Measurements from ENCODE around the gene GJC3. TPM values are rescaled to one million over a fixed set of nuclear protein-coding genes. Genes with fewer than 3 reads are reported as not detected.
A peak's percentile ranks its signal among the peaks of the same experiment; 100 is the strongest.

The GJC3 gene
- total and polyA plus RNA-seq, 2 of the 13 experiments (the other 11 are each of a cell fraction or from before 2014, with no cell fraction given) = 0.75 to 1.4 TPM

- WGBS (ENCODE audit: low lambda C conversion rate) = 51% methylated on average over 14 of the region's 14 CpGs
- POLR2A ChIA-PET = interaction anchor here (1.3 kb wide), 1 partner anchor 32 kb away, joined by 5 read pairs; the partner anchor contains the start of gene AZGP1
- Histone ChIP-seq H3K4me2 (ENCODE audit: low read depth, low read length) (peak overlapping the region; percentile 7; the same call in 1 of the 2 replicates), H3K4me3 (replicated peaks in 1 of 3; ENCODE audit: insufficient read depth in 1 of 3, low read depth in 2 of 3, low read length in 3 of 3) (no peak overlapping the region), H4K20me1 (ENCODE audit: insufficient read depth, low read length) (no peaks in the 10 kb centered on the region), H3K4me1 (ENCODE audit: insufficient read depth, low read length) (peaks cover 13% of the 10 kb centered on the region), H3K27me3 (ENCODE audit: control insufficient read depth in 1 of 2, insufficient read depth in 2 of 2, low read length in 2 of 2) (no peaks in the 10 kb centered on the region), H3K9me3 (ENCODE audit: low read length) (0 out of 2 replicates have a peak, but pooled peaks cover under 1% of the 10 kb centered on the region), H2AFZ (ENCODE audit: low read length) (no peak overlapping the region), H3K36me3 (replicated peaks in 1 of 2; ENCODE audit: control insufficient read depth in 1 of 2, insufficient read depth in 2 of 2, low read length in 2 of 2) (no peaks in the 10 kb centered on the region), H3K9ac (ENCODE audit: insufficient read depth, low read depth, low read length) (no peak overlapping the region), H3K27ac (ENCODE audit: extremely low read length, insufficient read depth, low read length) (no peak overlapping the region), H3K79me2 (ENCODE audit: insufficient read depth, low read length) (no peaks in the 10 kb centered on the region)
- no TSS peak for BruUV-seq (replicated peaks)
- CTCF ChIA-PET (ENCODE audit: low intra/inter-chr PET ratio, low total read pairs) = no interaction called here
- intact Hi-C loops (cut with micrococcal nuclease; ENCODE audit: unreplicated experiment) = no loop called here
- FAIRE-seq = no peak
- no peak for DNase-seq (ENCODE audit: low spot score)
- in situ Hi-C loops (cut with HindIII; ENCODE audit: extremely low pct_ligation_motif_present, low pct_unique_long_range_greater_than_20kb) = no loop called here
- no peak for ATAC-seq
- no peak for TF ChIP-seq FOXO4 (CRISPR knock-in tag; conservative IDR thresholded peaks at IDR 0.05)
- TF ChIP-seq ZNF501 (CRISPR knock-in tag; IDR thresholded peaks at IDR 0.05) = no peak
- no peak for TF ChIP-seq JUN (CRISPR knock-in tag; IDR thresholded peaks at IDR 0.05)
- TF ChIP-seq HCFC1 (IDR thresholded peaks at IDR 0.05; ENCODE audit: low read depth, low read length) = no peak
- no peak for TF ChIP-seq NONO (IDR thresholded peaks at IDR 0.05)
- TF ChIP-seq NONO (CRISPR knock-in tag; conservative IDR thresholded peaks at IDR 0.05) = no peak
- no peak for TF ChIP-seq TARDBP (CRISPR knock-in tag; IDR thresholded peaks at IDR 0.05)
- TF ChIP-seq SMARCC2 (IDR thresholded peaks at IDR 0.05) = no peak
- TF ChIP-seq PATZ1 (CRISPR knock-in tag; IDR thresholded peaks at IDR 0.05) = no peak
- no peak for TF ChIP-seq TGIF2 (CRISPR knock-in tag; IDR thresholded peaks at IDR 0.05)
- TF ChIP-seq IKZF4 (CRISPR knock-in tag; IDR thresholded peaks at IDR 0.05; ENCODE audit: borderline replicate concordance, low read depth, not compliant biosample characterization) = no peak
- TF ChIP-seq, protein P1, sequence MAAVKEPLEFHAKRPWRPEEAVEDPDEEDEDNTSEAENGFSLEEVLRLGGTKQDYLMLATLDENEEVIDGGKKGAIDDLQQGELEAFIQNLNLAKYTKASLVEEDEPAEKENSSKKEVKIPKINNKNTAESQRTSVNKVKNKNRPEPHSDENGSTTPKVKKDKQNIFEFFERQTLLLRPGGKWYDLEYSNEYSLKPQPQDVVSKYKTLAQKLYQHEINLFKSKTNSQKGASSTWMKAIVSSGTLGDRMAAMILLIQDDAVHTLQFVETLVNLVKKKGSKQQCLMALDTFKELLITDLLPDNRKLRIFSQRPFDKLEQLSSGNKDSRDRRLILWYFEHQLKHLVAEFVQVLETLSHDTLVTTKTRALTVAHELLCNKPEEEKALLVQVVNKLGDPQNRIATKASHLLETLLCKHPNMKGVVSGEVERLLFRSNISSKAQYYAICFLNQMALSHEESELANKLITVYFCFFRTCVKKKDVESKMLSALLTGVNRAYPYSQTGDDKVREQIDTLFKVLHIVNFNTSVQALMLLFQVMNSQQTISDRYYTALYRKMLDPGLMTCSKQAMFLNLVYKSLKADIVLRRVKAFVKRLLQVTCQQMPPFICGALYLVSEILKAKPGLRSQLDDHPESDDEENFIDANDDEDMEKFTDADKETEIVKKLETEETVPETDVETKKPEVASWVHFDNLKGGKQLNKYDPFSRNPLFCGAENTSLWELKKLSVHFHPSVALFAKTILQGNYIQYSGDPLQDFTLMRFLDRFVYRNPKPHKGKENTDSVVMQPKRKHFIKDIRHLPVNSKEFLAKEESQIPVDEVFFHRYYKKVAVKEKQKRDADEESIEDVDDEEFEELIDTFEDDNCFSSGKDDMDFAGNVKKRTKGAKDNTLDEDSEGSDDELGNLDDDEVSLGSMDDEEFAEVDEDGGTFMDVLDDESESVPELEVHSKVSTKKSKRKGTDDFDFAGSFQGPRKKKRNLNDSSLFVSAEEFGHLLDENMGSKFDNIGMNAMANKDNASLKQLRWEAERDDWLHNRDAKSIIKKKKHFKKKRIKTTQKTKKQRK (IDR thresholded peaks at IDR 0.05; ENCODE audit: low read length) = no peak
- TF ChIP-seq KDM1A (CRISPR knock-in tag; IDR thresholded peaks at IDR 0.05) = no peak
- no peak for TF ChIP-seq ISX (CRISPR knock-in tag; conservative IDR thresholded peaks at IDR 0.05)
- TF ChIP-seq ZIK1 (CRISPR knock-in tag; IDR thresholded peaks at IDR 0.05; ENCODE audit: borderline replicate concordance, low read depth) = no peak
Measured at GRCh38 chr7:99943641-99944496, 14.4 kb upstream of the GJC3 start.

Measured in HepG2 (cell line).